Measurements from ENCODE around the gene KIAA0930. TPM values are rescaled to one million over a fixed set of nuclear protein-coding genes. Genes with fewer than 3 reads are reported as not detected.

The KIAA0930 gene
- polyA plus RNA-seq, 1 donor from 2014 or later = 129 TPM

DNA sequence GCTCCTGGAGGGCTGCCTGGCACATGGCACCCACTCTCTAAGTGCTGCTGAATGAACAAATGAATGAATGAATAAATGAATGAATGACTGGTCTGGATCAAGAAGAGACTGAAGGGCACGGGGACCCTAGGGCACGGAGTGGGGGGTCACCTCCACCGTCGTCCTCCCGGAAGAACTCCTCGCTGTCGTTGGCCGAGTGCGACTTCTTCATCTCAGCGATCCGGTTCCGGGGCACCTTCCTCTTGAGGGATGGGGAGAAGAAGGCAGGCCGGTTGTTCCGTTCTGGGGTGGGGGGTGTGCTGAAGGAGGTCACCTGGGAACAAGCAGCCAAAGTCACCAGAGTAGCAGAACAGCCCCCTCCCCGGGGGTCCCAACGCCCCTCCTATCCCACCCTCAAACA is 41.0 kb downstream of the KIAA0930 start:
- Histone ChIP-seq H3K4me3 (ENCODE audit: low read length) (no peak overlapping the region), H3K27me3 (ENCODE audit: insufficient read depth, low read depth, low read length) (no peaks in the 10 kb centered on the region), H3K9me2 (ENCODE audit: insufficient read depth, low read length) (no peaks in the 10 kb centered on the region), H3K36me3 (ENCODE audit: insufficient read depth, low read length) (peaks cover 5% of the 10 kb centered on the region), H3K9me3 (ENCODE audit: low read length) (no peaks in the 10 kb centered on the region), H3K27ac (ENCODE audit: low read length) (no peak overlapping the region), H4K20me1 (ENCODE audit: insufficient read depth) (no peaks in the 10 kb centered on the region), H3K9ac (ENCODE audit: low read length) (no peak overlapping the region), H3K79me2 (replicated peaks; ENCODE audit: insufficient read depth, low read length) (no peaks in the 10 kb centered on the region), H3F3A (ENCODE audit: insufficient read depth, low read length, poor library complexity, severe bottlenecking) (no peaks in the 10 kb centered on the region), H2AFZ (ENCODE audit: low read depth, low read length) (no peak overlapping the region), H3K4me2 (ENCODE audit: low read length) (no peak overlapping the region)
- TF ChIP-seq RAD21 (conservative IDR thresholded peaks at IDR 0.05) (no peak), SMC3 (conservative IDR thresholded peaks at IDR 0.05; ENCODE audit: poor library complexity) (no peak), EZH2 (IDR thresholded peaks at IDR 0.05; ENCODE audit: borderline replicate concordance, insufficient read depth, low read length, poor library complexity, severe bottlenecking) (no peak), POLR2AphosphoS5 (IDR thresholded peaks at IDR 0.05) (no peak), MXI1 (conservative IDR thresholded peaks at IDR 0.05; ENCODE audit: poor library complexity, severe bottlenecking) (no peak), TAF1 (IDR thresholded peaks at IDR 0.05; ENCODE audit: low read depth) (no peak), EP300 (conservative IDR thresholded peaks at IDR 0.05; ENCODE audit: poor library complexity, severe bottlenecking) (no peak)

GRCh38 chr22:45198463-45198795 is 42.3 kb downstream of the KIAA0930 start:
- Histone ChIP-seq H3K79me2 (replicated peaks; ENCODE audit: insufficient read depth, low read length) (no peaks in the 10 kb centered on the region), H4K20me1 (ENCODE audit: insufficient read depth) (no peaks in the 10 kb centered on the region), H3K9me2 (ENCODE audit: insufficient read depth, low read length) (no peaks in the 10 kb centered on the region), H3K36me3 (ENCODE audit: insufficient read depth, low read length) (peaks cover 5% of the 10 kb centered on the region), H3K27ac (ENCODE audit: low read length) (no peak overlapping the region), H3F3A (ENCODE audit: insufficient read depth, low read length, poor library complexity, severe bottlenecking) (no peaks in the 10 kb centered on the region), H2AFZ (ENCODE audit: low read depth, low read length) (no peak overlapping the region), H3K4me2 (ENCODE audit: low read length) (no peak overlapping the region), H3K9me3 (ENCODE audit: low read length) (no peaks in the 10 kb centered on the region), H3K4me3 (ENCODE audit: low read length) (no peak overlapping the region), H3K9ac (ENCODE audit: low read length) (no peak overlapping the region), H3K27me3 (ENCODE audit: insufficient read depth, low read depth, low read length) (no peaks in the 10 kb centered on the region)
- TF ChIP-seq MXI1 (conservative IDR thresholded peaks at IDR 0.05; ENCODE audit: poor library complexity, severe bottlenecking) (no peak), EP300 (conservative IDR thresholded peaks at IDR 0.05; ENCODE audit: poor library complexity, severe bottlenecking) (no peak), RAD21 (conservative IDR thresholded peaks at IDR 0.05) (no peak)

GRCh38 chr22:45197606-45198462 is 42.9 kb downstream of the KIAA0930 start:
- H3K4me2 ChIP-seq (ENCODE audit: low read length) = no peak overlapping the region
- no peaks in the 10 kb centered on the region for H3K79me2 ChIP-seq (replicated peaks; ENCODE audit: insufficient read depth, low read length)
- no peak overlapping the region for H3K27ac ChIP-seq (ENCODE audit: low read length)
- no peaks in the 10 kb centered on the region for H3K9me2 ChIP-seq (ENCODE audit: insufficient read depth, low read length)
- no peaks in the 10 kb centered on the region for H3F3A ChIP-seq (ENCODE audit: insufficient read depth, low read length, poor library complexity, severe bottlenecking)
- no peak overlapping the region for H3K4me3 ChIP-seq (ENCODE audit: low read length)
- no peaks in the 10 kb centered on the region for H3K9me3 ChIP-seq (ENCODE audit: low read length)
- TF ChIP-seq POLR2AphosphoS5 (IDR thresholded peaks at IDR 0.05) = no peak
- no peak for TF ChIP-seq SMC3 (conservative IDR thresholded peaks at IDR 0.05; ENCODE audit: poor library complexity)
- TF ChIP-seq RAD21 (conservative IDR thresholded peaks at IDR 0.05) = no peak
- TF ChIP-seq EZH2 (IDR thresholded peaks at IDR 0.05; ENCODE audit: borderline replicate concordance, insufficient read depth, low read length, poor library complexity, severe bottlenecking) = no peak
- H3K27me3 ChIP-seq (ENCODE audit: insufficient read depth, low read depth, low read length) = no peaks in the 10 kb centered on the region
- H2AFZ ChIP-seq (ENCODE audit: low read depth, low read length) = no peak overlapping the region
- no peak overlapping the region for H3K9ac ChIP-seq (ENCODE audit: low read length)
- H4K20me1 ChIP-seq (ENCODE audit: insufficient read depth) = no peaks in the 10 kb centered on the region
- H3K36me3 ChIP-seq (ENCODE audit: insufficient read depth, low read length) = peaks cover 5% of the 10 kb centered on the region

Data from neural cell (in vitro differentiated cells).